WTC11 (cell line): Measurements from ENCODE around the gene EPC1.

ENCODE experiments used
- CREB1 ChIP-seq: sonication (generic); formaldehyde crosslinking; IDR thresholded peaks from 2 replicates; pipeline ENCODE4 v1.8.0; 2023; ENCODE audit warnings: mild to moderate bottlenecking, missing genetic modification reagents
- NR2C2 ChIP-seq: sonication (generic); formaldehyde crosslinking; IDR thresholded peaks from 2 replicates; pipeline ENCODE4 v1.8.0; 2022; ENCODE audit warnings: mild to moderate bottlenecking, missing genetic modification reagents
- SMAD3 ChIP-seq: sonication (generic); formaldehyde crosslinking; IDR thresholded peaks from 2 replicates; pipeline ENCODE4 v1.8.0; 2022; ENCODE audit warnings: missing genetic modification reagents, mild to moderate bottlenecking, borderline replicate concordance
- TEAD4 ChIP-seq: sonication (generic); formaldehyde crosslinking; IDR thresholded peaks from 2 replicates; pipeline ENCODE4 v1.8.0; 2022; ENCODE audit warnings: mild to moderate bottlenecking, missing genetic modification reagents
- ZNF121 ChIP-seq: sonication (generic); formaldehyde crosslinking; IDR thresholded peaks from 2 replicates; pipeline ENCODE4 v1.8.0; 2023; ENCODE audit warnings: missing genetic modification reagents
- TF ChIP-seq, protein P1 (sequence below): fragments of 200-600 bp; IDR thresholded peaks from 2 replicates; pipeline ENCODE4 v1.8.0; 2022; ENCODE audit warnings: antibody characterized with exemption
- TF ChIP-seq, protein P2 (sequence below): sonication (generic); formaldehyde crosslinking; IDR thresholded peaks from 2 replicates; pipeline ENCODE4 v1.8.0; 2023; ENCODE audit warnings: missing genetic modification reagents, mild to moderate bottlenecking, borderline replicate concordance
- TF ChIP-seq, protein P3 (sequence below): sonication (generic); formaldehyde crosslinking; IDR thresholded peaks from 2 replicates; pipeline ENCODE4 v1.8.0; 2022; ENCODE audit warnings: mild to moderate bottlenecking, missing genetic modification reagents
- TF ChIP-seq, protein P4 (sequence below): sonication (generic); formaldehyde crosslinking; IDR thresholded peaks from 2 replicates; pipeline ENCODE4 v1.8.1; 2022; ENCODE audit warnings: mild to moderate bottlenecking, moderate library complexity, missing genetic modification reagents
- TF ChIP-seq, protein P5 (sequence below): sonication (generic); formaldehyde crosslinking; IDR thresholded peaks from 2 replicates; pipeline ENCODE4 v1.8.1; 2023; ENCODE audit warnings: mild to moderate bottlenecking, missing genetic modification reagents
- TF ChIP-seq, protein P6 (sequence below): sonication (generic); formaldehyde crosslinking; IDR thresholded peaks from 2 replicates; pipeline ENCODE4 v1.8.0; 2022; ENCODE audit warnings: mild to moderate bottlenecking, missing genetic modification reagents

DNA sequence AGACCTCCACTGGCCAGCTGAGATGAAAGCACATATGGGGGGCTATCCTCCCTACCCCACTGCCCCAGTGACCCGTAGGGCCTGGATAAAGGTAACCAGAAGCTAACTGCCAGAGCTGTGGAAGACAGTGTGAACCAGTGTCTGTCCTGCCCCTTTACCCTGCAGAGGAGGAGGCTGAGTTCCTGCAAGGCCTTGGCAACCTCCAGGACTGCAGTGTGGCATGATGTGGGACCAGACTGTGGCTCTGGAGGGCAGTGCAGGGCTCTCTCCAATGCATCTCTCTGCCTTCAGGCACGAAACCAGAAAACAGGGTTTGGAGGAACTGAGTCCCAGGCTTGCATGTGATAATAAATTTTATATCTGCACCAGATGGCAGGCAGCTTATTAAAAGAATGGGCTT lies 93.1 kb downstream of the EPC1 start:
- TF ChIP-seq, protein P1, sequence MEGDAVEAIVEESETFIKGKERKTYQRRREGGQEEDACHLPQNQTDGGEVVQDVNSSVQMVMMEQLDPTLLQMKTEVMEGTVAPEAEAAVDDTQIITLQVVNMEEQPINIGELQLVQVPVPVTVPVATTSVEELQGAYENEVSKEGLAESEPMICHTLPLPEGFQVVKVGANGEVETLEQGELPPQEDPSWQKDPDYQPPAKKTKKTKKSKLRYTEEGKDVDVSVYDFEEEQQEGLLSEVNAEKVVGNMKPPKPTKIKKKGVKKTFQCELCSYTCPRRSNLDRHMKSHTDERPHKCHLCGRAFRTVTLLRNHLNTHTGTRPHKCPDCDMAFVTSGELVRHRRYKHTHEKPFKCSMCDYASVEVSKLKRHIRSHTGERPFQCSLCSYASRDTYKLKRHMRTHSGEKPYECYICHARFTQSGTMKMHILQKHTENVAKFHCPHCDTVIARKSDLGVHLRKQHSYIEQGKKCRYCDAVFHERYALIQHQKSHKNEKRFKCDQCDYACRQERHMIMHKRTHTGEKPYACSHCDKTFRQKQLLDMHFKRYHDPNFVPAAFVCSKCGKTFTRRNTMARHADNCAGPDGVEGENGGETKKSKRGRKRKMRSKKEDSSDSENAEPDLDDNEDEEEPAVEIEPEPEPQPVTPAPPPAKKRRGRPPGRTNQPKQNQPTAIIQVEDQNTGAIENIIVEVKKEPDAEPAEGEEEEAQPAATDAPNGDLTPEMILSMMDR = no peak
- TF ChIP-seq, protein P2, sequence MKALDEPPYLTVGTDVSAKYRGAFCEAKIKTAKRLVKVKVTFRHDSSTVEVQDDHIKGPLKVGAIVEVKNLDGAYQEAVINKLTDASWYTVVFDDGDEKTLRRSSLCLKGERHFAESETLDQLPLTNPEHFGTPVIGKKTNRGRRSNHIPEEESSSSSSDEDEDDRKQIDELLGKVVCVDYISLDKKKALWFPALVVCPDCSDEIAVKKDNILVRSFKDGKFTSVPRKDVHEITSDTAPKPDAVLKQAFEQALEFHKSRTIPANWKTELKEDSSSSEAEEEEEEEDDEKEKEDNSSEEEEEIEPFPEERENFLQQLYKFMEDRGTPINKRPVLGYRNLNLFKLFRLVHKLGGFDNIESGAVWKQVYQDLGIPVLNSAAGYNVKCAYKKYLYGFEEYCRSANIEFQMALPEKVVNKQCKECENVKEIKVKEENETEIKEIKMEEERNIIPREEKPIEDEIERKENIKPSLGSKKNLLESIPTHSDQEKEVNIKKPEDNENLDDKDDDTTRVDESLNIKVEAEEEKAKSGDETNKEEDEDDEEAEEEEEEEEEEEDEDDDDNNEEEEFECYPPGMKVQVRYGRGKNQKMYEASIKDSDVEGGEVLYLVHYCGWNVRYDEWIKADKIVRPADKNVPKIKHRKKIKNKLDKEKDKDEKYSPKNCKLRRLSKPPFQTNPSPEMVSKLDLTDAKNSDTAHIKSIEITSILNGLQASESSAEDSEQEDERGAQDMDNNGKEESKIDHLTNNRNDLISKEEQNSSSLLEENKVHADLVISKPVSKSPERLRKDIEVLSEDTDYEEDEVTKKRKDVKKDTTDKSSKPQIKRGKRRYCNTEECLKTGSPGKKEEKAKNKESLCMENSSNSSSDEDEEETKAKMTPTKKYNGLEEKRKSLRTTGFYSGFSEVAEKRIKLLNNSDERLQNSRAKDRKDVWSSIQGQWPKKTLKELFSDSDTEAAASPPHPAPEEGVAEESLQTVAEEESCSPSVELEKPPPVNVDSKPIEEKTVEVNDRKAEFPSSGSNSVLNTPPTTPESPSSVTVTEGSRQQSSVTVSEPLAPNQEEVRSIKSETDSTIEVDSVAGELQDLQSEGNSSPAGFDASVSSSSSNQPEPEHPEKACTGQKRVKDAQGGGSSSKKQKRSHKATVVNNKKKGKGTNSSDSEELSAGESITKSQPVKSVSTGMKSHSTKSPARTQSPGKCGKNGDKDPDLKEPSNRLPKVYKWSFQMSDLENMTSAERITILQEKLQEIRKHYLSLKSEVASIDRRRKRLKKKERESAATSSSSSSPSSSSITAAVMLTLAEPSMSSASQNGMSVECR (CRISPR knock-in tag) = no peak
- TF ChIP-seq CREB1 (CRISPR knock-in tag) = no peak
- no peak for TF ChIP-seq ZNF121 (CRISPR knock-in tag)
- TF ChIP-seq SMAD3 (CRISPR knock-in tag) = no peak
- TF ChIP-seq, protein P3, sequence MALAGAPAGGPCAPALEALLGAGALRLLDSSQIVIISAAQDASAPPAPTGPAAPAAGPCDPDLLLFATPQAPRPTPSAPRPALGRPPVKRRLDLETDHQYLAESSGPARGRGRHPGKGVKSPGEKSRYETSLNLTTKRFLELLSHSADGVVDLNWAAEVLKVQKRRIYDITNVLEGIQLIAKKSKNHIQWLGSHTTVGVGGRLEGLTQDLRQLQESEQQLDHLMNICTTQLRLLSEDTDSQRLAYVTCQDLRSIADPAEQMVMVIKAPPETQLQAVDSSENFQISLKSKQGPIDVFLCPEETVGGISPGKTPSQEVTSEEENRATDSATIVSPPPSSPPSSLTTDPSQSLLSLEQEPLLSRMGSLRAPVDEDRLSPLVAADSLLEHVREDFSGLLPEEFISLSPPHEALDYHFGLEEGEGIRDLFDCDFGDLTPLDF (CRISPR knock-in tag) = no peak
- TF ChIP-seq, protein P4, sequence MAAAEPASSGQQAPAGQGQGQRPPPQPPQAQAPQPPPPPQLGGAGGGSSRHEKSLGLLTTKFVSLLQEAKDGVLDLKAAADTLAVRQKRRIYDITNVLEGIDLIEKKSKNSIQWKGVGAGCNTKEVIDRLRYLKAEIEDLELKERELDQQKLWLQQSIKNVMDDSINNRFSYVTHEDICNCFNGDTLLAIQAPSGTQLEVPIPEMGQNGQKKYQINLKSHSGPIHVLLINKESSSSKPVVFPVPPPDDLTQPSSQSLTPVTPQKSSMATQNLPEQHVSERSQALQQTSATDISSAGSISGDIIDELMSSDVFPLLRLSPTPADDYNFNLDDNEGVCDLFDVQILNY = no peak
- no peak for TF ChIP-seq NR2C2 (CRISPR knock-in tag)
- TF ChIP-seq, protein P5, sequence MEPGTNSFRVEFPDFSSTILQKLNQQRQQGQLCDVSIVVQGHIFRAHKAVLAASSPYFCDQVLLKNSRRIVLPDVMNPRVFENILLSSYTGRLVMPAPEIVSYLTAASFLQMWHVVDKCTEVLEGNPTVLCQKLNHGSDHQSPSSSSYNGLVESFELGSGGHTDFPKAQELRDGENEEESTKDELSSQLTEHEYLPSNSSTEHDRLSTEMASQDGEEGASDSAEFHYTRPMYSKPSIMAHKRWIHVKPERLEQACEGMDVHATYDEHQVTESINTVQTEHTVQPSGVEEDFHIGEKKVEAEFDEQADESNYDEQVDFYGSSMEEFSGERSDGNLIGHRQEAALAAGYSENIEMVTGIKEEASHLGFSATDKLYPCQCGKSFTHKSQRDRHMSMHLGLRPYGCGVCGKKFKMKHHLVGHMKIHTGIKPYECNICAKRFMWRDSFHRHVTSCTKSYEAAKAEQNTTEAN (CRISPR knock-in tag) = no peak
- TF ChIP-seq, protein P6, sequence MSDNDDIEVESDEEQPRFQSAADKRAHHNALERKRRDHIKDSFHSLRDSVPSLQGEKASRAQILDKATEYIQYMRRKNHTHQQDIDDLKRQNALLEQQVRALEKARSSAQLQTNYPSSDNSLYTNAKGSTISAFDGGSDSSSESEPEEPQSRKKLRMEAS = no peak
- TF ChIP-seq TEAD4 (CRISPR knock-in tag) = no peak
